ENCODE results near the gene POMC. TPM values are rescaled to one million over a fixed set of nuclear protein-coding genes. Genes with fewer than 3 reads are reported as not detected.
"Not testable (repeated sequence)": the region's sequence is repeated elsewhere in the genome, so short reads cannot be mapped to it uniquely, and the experiment has no call there.

The POMC gene
- not detected for total RNA-seq

DNA sequence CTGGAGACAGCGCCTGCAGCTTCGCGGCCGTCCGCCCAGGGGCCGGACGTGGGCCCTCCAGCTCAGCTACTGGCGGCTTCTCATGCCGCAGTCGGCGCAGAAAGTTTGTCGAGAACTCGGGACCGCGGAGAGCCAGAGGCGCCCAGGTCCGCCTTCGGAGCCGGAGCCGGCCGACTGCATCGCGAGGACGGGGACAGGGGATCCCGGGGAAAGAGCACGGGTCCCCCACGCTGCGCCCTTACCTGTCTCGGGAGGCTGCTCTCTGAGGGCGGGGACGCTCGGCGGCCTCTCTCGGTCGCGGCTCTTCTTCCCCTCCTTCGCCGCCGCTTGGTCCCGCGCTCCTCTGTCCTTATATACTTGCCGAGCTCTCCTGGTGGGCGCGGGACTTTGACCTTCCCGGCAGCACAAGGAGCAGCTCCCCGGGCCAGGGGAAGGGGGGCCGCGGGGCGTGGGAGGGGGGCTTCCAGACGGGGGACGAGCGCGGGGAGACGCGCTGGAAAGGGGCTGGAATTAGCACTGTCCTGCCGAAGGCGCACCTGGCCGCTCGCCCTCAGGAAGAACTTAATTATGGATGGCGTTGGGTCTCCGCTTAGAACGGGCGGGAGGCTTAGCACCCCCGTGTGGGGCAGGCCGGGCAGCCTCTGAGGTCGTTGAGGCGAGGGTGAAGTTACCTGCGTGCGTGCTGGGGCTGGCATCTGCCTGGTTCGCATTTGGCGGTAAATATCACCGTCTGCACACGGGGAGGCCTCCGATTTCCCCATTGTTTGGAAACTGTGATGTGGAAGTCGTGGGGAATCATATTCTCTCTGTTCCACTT is at the start of gene POMC:
Gene POMC, minus strand, starts transcription at position 325 of the 817 bp plus-strand sequence. CDS start 3,808 bp downstream, outside the sequence.
- Histone ChIP-seq H3K36me3 (no peaks in the 10 kb centered on the region), H3K4me1 (peaks cover 0 to 10% (median 3%) of the 10 kb centered on the region in 4 donors), H3K27ac (peak within 1 kb of the TSS in 1 of 4 donors; percentile 17), H3K9me3 (no peaks in the 10 kb centered on the region), H3K4me3 (peak within 1 kb of the TSS; percentile 20 to 56 (median 51)), H3K27me3 (peaks cover 0 to 19% of the 10 kb centered on the region in 2 donors)
- peak in 2 of 3 donors; percentile 22 to 52 for DNase-seq
- TF ChIP-seq, protein P1, sequence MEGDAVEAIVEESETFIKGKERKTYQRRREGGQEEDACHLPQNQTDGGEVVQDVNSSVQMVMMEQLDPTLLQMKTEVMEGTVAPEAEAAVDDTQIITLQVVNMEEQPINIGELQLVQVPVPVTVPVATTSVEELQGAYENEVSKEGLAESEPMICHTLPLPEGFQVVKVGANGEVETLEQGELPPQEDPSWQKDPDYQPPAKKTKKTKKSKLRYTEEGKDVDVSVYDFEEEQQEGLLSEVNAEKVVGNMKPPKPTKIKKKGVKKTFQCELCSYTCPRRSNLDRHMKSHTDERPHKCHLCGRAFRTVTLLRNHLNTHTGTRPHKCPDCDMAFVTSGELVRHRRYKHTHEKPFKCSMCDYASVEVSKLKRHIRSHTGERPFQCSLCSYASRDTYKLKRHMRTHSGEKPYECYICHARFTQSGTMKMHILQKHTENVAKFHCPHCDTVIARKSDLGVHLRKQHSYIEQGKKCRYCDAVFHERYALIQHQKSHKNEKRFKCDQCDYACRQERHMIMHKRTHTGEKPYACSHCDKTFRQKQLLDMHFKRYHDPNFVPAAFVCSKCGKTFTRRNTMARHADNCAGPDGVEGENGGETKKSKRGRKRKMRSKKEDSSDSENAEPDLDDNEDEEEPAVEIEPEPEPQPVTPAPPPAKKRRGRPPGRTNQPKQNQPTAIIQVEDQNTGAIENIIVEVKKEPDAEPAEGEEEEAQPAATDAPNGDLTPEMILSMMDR (IDR thresholded peaks at IDR 0.05): no peak
- TF ChIP-seq POLR2A (IDR thresholded peaks at IDR 0.05): no peak

DNA sequence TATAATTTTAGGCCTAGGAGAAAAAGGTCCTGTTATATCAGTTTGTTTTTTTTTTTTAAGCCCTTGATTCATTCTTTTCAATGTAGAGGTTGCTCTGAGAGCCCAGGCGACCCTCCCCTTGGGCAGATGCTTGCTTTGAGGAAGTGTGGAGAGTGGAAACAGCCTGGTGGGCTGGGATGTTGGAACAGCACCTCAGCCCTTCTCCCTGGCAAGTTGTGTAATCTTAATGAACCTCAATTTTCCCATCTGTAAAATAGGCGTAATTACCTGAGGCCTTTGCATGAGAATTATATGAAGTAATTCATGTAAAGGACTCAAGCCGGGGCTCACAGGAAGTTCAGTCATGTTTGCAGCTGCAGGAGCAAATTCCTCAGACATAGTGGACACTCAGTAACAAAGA is 49.7 kb upstream of the POMC start:
- Histone ChIP-seq H3K36me3 (no peaks in the 10 kb centered on the region), H3K27ac (no peak overlapping the region), H3K4me1 (peaks cover 0 to 8% (median 3%) of the 10 kb centered on the region in 4 donors), H3K4me3 (no peak overlapping the region), H3K9me3 (no peaks in the 10 kb centered on the region), H3K27me3 (no peaks in the 10 kb centered on the region)
- no peak for DNase-seq
- no peak for TF ChIP-seq POLR2A (IDR thresholded peaks at IDR 0.05)
- TF ChIP-seq, protein P1 (IDR thresholded peaks at IDR 0.05): no peak

DNA sequence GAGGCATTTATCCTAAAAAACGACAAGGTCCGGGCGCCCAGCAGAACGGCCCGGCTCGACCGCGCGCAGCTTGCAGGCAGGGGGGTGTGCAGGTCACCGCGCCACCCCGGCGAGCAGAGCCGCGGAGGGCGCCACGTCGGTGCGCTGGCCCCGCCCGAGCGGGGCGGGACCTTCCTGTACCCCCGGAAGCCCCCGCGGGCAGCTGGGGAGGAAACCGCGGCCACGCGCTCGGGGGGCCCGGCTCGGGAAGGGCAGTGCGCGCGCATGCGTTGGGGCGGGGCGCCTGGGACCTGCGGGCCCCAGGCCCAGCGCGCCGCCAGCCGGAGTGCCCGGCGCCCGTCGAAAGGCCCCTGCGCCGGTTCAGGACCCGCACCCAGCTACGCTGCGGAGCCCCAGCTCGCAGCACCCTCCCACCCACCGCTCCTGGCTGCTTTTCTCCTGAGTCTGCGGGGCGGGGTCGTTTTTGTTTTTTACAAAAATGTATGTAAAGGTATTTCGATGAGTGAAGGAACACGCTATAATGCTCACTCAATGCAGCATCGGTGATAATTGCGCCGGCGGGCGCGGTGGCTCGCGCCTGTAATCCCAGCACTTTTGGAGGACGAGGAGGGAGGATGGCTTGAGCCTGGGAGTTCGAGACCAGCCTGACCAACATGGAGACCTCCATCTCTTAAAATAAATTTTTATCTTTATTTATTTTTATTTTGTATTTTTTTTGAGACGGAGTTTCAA is 47.7 kb upstream of the POMC start:
- Histone ChIP-seq H3K4me3 (peak overlapping the region; percentile 43 to 65 (median 58)), H3K4me1 (peaks cover 0 to 8% (median 3%) of the 10 kb centered on the region in 4 donors), H3K27ac (peak overlapping the region; percentile 49 to 83 (median 72))

DNA sequence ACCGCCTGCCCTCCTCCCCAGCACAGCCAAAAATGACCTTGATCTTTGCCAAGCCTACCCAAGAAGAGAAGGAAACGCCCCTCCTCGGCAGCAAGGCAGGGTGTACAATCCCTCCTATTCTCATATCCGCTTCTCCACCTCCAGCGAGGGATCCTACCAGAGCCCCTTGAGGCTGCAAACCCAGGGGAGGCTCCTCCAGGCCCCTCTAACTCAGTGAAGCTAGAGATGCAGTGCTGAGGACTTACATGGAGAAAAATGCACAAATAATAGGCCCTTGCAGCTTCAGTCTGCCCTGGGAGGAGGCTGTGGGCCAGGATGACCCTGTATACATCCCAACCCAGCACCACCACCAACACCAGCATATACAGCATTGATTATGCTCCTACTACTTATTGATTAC is 46.9 kb upstream of the POMC start:
- no peaks in the 10 kb centered on the region for H3K27me3 ChIP-seq
- TF ChIP-seq, protein P1 (IDR thresholded peaks at IDR 0.05): no peak
- no peak for TF ChIP-seq POLR2A (IDR thresholded peaks at IDR 0.05)
- no peak overlapping the region for H3K4me3 ChIP-seq
- no peaks in the 10 kb centered on the region for H3K9me3 ChIP-seq
- DNase-seq: no peak
- H3K36me3 ChIP-seq: no peaks in the 10 kb centered on the region
- peaks cover 0 to 8% (median 3%) of the 10 kb centered on the region in 4 donors for H3K4me1 ChIP-seq
- H3K27ac ChIP-seq: peak overlapping the region in 3 of 4 donors; percentile 65 to 83 (median 79)

More for the DNA sequence above, 47.7 kb upstream of the POMC start:
- peak in 1 of 2 donors; percentile 35 for TF ChIP-seq POLR2A (IDR thresholded peaks at IDR 0.05)
- TF ChIP-seq, protein P1 (IDR thresholded peaks at IDR 0.05): no peak
- DNase-seq: peak; percentile 76 to 94 (median 87)
- Histone ChIP-seq H3K27me3 (no peaks in the 10 kb centered on the region), H3K9me3 (no peaks in the 10 kb centered on the region), H3K36me3 (no peaks in the 10 kb centered on the region)

DNA sequence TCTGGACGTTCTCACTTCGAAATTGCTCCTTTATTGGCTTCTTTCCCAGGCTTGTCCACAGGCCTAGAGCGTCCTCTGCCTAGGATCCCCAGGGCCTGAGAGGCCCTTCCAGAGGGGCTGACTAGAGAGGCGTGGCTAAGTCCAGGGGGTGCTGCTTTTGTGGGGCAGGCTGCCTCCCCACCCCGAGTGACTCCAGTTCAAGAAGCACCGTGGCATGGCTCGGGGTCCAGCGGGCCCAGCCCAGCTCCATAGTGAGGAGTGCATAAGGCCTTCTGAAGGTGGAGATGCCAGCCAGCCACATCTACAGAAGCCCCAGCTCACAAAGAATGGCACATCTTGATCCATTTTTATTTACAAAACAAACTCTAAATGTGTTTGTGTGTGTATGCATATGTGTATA is 44.8 kb upstream of the POMC start:
- H3K9me3 ChIP-seq: no peaks in the 10 kb centered on the region
- DNase-seq: no peak
- no peak for TF ChIP-seq POLR2A (IDR thresholded peaks at IDR 0.05)
- TF ChIP-seq, protein P1 (IDR thresholded peaks at IDR 0.05): no peak

DNA sequence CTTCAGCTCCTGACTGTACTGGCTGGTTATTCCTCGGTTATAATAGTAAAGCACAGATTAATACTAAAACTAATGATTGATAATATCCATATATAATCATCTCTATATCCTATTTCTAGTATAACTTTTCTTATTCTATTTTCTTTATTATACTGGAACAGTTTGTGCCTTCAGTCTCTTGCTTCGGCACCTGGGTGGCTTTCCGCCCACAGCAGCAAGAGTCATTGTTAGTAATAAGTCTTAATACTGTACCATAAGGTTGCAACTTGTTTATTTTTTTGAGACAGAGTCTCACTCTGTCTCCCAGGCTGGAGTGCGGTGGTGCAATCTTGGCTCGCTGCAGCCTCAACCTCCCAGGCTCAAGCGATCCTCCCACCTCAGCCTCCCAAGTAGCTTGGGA is 42.5 kb upstream of the POMC start:
- H3K9me3 ChIP-seq, H3K27ac ChIP-seq, DNase-seq, H3K27me3 ChIP-seq, H3K36me3 ChIP-seq, H3K4me3 ChIP-seq: not testable (repeated sequence)
- peaks cover 0 to 11% (median 4%) of the 10 kb centered on the region in 4 donors for H3K4me1 ChIP-seq

More for the DNA sequence above, 44.8 kb upstream of the POMC start:
- Histone ChIP-seq H3K27ac (no peak overlapping the region), H3K27me3 (no peaks in the 10 kb centered on the region), H3K36me3 (no peaks in the 10 kb centered on the region), H3K4me3 (no peak overlapping the region), H3K4me1 (peaks cover 0 to 13% (median 9%) of the 10 kb centered on the region in 4 donors)
